GM20000 (cell line): ENCODE results near the gene EBLN2.

Source experiments
- DNase-seq: peaks from one replicate; pipeline ENCODE4 v3.0.0; 2012; ENCODE audit warnings: low spot score
- CTCF ChIP-seq: IDR thresholded peaks from 2 replicates; pipeline ENCODE4 v1.5.1; 2012; ENCODE audit warnings: mild to moderate bottlenecking, control low read depth; ENCODE audit errors: extremely low read depth, missing control alignments

Gene EBLN2

DNA sequence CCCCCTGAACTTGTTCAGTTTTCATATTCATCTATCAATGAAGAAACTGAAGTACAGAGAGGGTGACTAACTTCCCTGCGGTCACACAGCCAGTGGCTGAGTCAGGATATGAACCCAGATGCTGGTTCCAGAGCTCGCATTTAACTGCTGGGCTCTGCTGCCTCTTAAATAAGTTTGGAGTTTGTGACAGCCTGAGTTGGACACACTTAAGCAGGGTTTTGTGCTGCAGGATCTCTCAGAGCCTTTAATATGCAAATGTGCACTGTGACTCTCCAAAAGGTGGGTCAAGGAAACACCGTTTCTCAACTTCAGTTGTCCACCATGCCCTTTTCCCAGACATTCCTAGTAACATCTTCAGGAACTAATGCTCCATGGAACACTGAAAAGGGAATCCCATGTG, 45.8 kb downstream of the EBLN2 start:
- no peak for TF ChIP-seq CTCF
- DNase-seq: no peak

DNA sequence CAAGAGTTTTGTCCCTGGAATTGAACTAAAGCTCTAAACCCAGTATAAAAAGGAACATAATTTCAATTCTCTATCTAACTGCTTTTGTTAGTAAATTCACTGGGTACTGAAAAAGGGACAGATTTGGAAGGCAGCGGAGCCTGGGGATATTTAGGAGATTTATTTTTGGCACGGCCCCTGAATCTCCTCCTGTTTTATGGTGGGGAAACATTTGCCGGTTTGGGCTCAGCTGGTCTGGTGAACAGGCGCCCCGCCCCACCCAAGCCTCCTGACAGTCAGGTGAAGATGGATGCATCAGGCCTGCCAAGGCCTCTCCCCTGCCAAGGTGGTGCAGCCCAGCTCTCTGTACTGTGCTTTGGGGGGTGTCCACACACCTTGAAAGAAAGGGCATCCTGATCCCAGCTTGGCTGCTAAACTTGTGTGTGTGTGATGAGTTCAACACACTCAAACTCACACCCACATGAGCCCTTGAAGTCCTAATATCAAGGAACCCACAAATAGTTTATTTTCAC, 46.3 kb downstream of the EBLN2 start:
- DNase-seq: no peak
- no peak for TF ChIP-seq CTCF

DNA sequence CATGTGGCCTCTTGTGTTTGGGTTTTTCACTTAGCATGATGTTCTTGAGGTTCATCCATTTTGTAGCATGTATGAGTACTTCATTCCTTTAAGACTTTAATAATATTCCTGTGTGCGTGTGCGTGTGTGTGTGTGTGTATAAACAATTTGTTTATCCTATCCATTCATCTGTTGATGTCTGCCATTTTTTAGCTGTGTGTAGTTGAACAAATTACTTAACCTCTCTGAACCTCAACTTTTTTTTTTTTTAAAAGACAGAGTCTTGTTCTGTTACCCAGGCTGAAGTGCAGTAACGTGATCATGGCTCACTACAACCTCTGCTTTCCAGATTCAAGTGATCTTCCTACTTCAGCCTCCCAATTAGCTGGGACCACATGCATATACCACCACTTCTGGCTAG, 47.3 kb downstream of the EBLN2 start:
- DNase-seq: no peak
- no peak for TF ChIP-seq CTCF

DNA sequence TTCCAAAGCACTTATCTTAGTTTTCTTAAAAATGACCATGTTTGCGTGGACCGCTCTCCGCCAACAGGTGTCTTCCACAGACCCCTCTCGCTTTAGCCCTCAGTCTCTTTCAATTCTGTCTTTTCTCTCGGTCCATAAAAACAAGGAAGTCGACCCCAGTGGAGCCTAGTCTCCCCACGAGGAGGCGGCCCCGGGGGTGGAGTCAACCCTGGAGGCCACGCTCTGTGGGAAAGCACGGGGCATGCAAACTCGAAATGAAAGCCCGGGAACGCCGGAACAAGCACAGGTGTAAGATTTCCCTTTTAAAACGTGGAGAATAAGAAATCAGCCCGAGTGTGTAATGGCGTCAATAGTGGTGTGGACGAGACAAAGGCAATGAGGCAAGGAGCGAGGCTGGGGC, 49.1 kb downstream of the EBLN2 start:
- DNase-seq: no peak

More for the DNA sequence above, 49.1 kb downstream of the EBLN2 start:
- no peak for TF ChIP-seq CTCF
